PC-9 (cell line): ENCODE measurements around the gene KIAA1958. TPM values are rescaled to one million over a fixed set of nuclear protein-coding genes. Genes with fewer than 3 reads are reported as not detected.

Source experiments
- BruUV-seq: library from RNA; stranded (reverse); fragments of 400-500 nt; replicated peaks from 2 replicates; lab custom pipeline; 2021; lab: Mats Ljungman, UMichigan
- CTCF ChIA-PET: fragments of 300-600 bp; sonication (Branson Sonifier 250); formaldehyde crosslinking; loops from one replicate; lab custom pipeline; 2022; ENCODE audit warnings: antibody characterized with exemption; lab: Charles Lee
- POLR2A ChIA-PET: fragments of 300-600 bp; sonication (Branson Sonifier 250); formaldehyde crosslinking; loops from one replicate; lab custom pipeline; 2022; ENCODE audit warnings: antibody characterized with exemption; ENCODE audit not compliant: unreplicated experiment; lab: Charles Lee
- DNase-seq, 2 experiments: peaks; one replicate each; pipeline versions ENCODE4 v3.0.0 to v3.0.0-alpha.2; 2015 to 2022; ENCODE audit warnings: mixed read lengths in 1 of 2
- H2AFZ ChIP-seq: fragments of 200-600 bp; sonication (generic); 2 replicates; pipeline ENCODE4 v1.8.1; 2017; ENCODE audit warnings: antibody characterized with exemption
- H3F3A ChIP-seq: fragments of 200-600 bp; sonication (generic); 2 replicates; pipeline ENCODE4 v1.8.1; 2017; ENCODE audit warnings: antibody characterized with exemption, mild to moderate bottlenecking, low read depth; ENCODE audit not compliant: insufficient read depth
- H3K27ac ChIP-seq: fragments of 200-600 bp; sonication (generic); 2 replicates; pipeline ENCODE4 v1.6.1; 2016; ENCODE audit warnings: mixed run types
- H3K27me3 ChIP-seq: fragments of 200-600 bp; sonication (generic); 2 replicates; pipeline ENCODE4 v1.6.1; 2016; ENCODE audit warnings: low read depth, mixed run types; ENCODE audit not compliant: insufficient read depth
- H3K36me3 ChIP-seq: fragments of 200-600 bp; sonication (generic); 2 replicates; pipeline ENCODE4 v1.6.1; 2016; ENCODE audit warnings: low read depth, mixed run types
- H3K4me1 ChIP-seq: fragments of 200-600 bp; sonication (generic); replicated peaks from 2 replicates; pipeline ENCODE4 v1.6.1; 2016; ENCODE audit warnings: mixed run types; ENCODE audit not compliant: insufficient read depth
- H3K4me2 ChIP-seq: fragments of 200-600 bp; sonication (generic); 2 replicates; pipeline ENCODE4 v1.6.1; 2017; ENCODE audit warnings: mixed run types
- H3K4me3 ChIP-seq: fragments of 200-600 bp; sonication (generic); 2 replicates; pipeline ENCODE4 v1.6.1; 2016; ENCODE audit warnings: mixed run types
- H3K79me2 ChIP-seq: fragments of 200-600 bp; sonication (generic); 2 replicates; pipeline ENCODE4 v1.6.1; 2017; ENCODE audit warnings: low read depth, mixed run types
- H3K9me2 ChIP-seq: fragments of 200-600 bp; sonication (generic); 2 replicates; pipeline ENCODE4 v1.8.1; 2017; ENCODE audit warnings: mild to moderate bottlenecking; ENCODE audit not compliant: insufficient read depth
- H3K9me3 ChIP-seq: fragments of 200-600 bp; sonication (generic); 2 replicates; pipeline ENCODE4 v1.8.1; 2016; ENCODE audit warnings: low read depth; ENCODE audit not compliant: insufficient read depth
- H4K20me1 ChIP-seq: fragments of 200-600 bp; sonication (generic); 2 replicates; pipeline ENCODE4 v1.8.1; 2017; ENCODE audit not compliant: insufficient read depth
- EZH2 ChIP-seq: fragments of 200-600 bp; sonication (generic); IDR thresholded peaks from 2 replicates; pipeline ENCODE4 v1.8.0; 2017; ENCODE audit warnings: antibody characterized with exemption, low read depth
- intact Hi-C: fragments of 100-400 bp; cut with micrococcal nuclease; formaldehyde crosslinking; loops from one replicate; pipeline ENCODE4 v1.10.0; 2022; ENCODE audit not compliant: unreplicated experiment
- total RNA-seq: library from RNA; stranded (reverse); gene quantifications from 2 replicates; pipeline ENCODE4 v1.2.3, GENCODE V29; 2021
- TF ChIP-seq, protein P1 (sequence below): fragments of 200-600 bp; sonication (generic); conservative IDR thresholded peaks from 2 replicates; pipeline ENCODE4 v1.6.1; 2017; ENCODE audit warnings: mixed run types, antibody characterized with exemption, mild to moderate bottlenecking, moderate library complexity

The KIAA1958 gene
- total RNA-seq, 1 experiment from 2014 or later, result 19.5 TPM

DNA sequence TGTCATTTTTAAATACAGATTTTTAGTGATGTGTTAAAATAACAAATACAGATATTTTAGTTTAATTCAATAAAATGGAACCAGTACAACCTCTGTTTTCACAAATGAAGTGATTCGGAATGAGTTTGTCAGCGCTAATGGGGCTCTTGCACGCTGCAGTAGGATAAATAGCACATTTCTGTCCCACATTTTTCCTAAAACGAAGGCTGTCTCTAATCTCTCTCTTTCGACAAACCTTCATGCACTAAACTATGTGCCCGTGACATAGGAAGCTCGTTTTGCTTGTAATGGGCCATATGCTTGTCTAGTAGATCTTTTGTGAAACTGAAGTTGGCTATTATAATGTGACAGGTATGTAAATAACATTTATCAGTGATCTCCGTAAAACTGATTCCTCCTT is 130.7 kb downstream of the KIAA1958 start:
- ChIA-PET CTCF (no interaction called here), POLR2A (interaction anchor here (0.6 kb wide), 1 partner anchor 401 kb away, joined by 8 read pairs; no protein-coding TSS in a partner anchor)
- H3K4me3 ChIP-seq, result no peak overlapping the region
- no peak for TF ChIP-seq EZH2
- TF ChIP-seq, protein P1, sequence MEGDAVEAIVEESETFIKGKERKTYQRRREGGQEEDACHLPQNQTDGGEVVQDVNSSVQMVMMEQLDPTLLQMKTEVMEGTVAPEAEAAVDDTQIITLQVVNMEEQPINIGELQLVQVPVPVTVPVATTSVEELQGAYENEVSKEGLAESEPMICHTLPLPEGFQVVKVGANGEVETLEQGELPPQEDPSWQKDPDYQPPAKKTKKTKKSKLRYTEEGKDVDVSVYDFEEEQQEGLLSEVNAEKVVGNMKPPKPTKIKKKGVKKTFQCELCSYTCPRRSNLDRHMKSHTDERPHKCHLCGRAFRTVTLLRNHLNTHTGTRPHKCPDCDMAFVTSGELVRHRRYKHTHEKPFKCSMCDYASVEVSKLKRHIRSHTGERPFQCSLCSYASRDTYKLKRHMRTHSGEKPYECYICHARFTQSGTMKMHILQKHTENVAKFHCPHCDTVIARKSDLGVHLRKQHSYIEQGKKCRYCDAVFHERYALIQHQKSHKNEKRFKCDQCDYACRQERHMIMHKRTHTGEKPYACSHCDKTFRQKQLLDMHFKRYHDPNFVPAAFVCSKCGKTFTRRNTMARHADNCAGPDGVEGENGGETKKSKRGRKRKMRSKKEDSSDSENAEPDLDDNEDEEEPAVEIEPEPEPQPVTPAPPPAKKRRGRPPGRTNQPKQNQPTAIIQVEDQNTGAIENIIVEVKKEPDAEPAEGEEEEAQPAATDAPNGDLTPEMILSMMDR, result no peak
- BruUV-seq, result no TSS peak
- 0 out of 2 replicates have a peak, but pooled peaks cover 2% of the 10 kb centered on the region for H3K9me3 ChIP-seq
- no peaks in the 10 kb centered on the region for H3K4me1 ChIP-seq
- no peaks in the 10 kb centered on the region; the same call in 1 of the 2 replicates for H3K36me3 ChIP-seq
- H3K4me2 ChIP-seq, result no peak overlapping the region
- no peak for DNase-seq
- no peaks in the 10 kb centered on the region for H4K20me1 ChIP-seq
- no peaks in the 10 kb centered on the region for H3K79me2 ChIP-seq
- H2AFZ ChIP-seq, result no peak overlapping the region
- H3K9me2 ChIP-seq, result peaks cover 3% of the 10 kb centered on the region; the same call in 1 of the 2 replicates
- H3F3A ChIP-seq, result no peaks in the 10 kb centered on the region
- no peaks in the 10 kb centered on the region for H3K27me3 ChIP-seq
- no peak overlapping the region for H3K27ac ChIP-seq
- intact Hi-C loops, result no loop called here

DNA sequence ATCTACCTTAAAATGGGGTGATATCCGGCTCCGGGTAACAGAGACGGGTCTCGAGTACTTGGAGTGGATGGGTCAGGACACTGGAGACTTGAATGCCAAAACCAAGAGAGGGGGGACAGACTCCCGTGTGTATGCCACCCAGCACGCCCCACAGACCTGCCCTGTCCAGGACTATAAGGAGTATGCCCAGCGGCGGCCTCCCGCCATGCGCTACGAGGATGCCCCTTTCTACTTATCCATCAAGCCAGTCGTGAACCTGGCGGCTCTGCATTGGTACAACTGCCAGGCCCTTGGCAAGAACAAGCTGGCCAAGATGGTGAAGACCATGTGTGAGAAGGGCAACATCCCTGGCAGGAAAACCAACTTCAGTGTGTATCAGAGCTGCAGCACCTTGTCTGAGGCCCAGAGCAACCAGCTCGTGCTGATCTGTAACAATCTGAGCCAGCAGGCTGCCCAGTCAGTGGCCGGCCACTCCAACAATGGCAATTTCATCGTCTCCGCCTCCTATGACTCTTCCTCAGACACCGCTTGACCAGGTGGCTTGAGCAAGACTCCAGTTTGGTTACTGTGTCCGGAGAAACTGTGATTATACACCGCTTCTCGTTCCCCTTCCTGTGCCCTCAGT is 131.9 kb downstream of the KIAA1958 start:
- Histone ChIP-seq H3K4me1 (no peaks in the 10 kb centered on the region), H4K20me1 (no peaks in the 10 kb centered on the region), H3K79me2 (no peaks in the 10 kb centered on the region), H3K4me3 (no peak overlapping the region), H3K4me2 (no peak overlapping the region), H2AFZ (no peak overlapping the region), H3K36me3 (no peaks in the 10 kb centered on the region; the same call in 1 of the 2 replicates), H3F3A (no peaks in the 10 kb centered on the region), H3K9me2 (peaks cover 3% of the 10 kb centered on the region; the same call in 1 of the 2 replicates), H3K27me3 (no peaks in the 10 kb centered on the region), H3K9me3 (0 out of 2 replicates have a peak, but pooled peaks cover 2% of the 10 kb centered on the region), H3K27ac (no peak overlapping the region)
- DNase-seq, result no peak
- TF ChIP-seq EZH2, result no peak
- TF ChIP-seq, protein P1, result no peak
- no TSS peak for BruUV-seq
- ChIA-PET CTCF (no interaction called here), POLR2A (interaction anchor here (0.5 kb wide), 1 partner anchor 943 kb away, joined by 3 read pairs; no protein-coding TSS in a partner anchor)
- intact Hi-C loops, result no loop called here

DNA sequence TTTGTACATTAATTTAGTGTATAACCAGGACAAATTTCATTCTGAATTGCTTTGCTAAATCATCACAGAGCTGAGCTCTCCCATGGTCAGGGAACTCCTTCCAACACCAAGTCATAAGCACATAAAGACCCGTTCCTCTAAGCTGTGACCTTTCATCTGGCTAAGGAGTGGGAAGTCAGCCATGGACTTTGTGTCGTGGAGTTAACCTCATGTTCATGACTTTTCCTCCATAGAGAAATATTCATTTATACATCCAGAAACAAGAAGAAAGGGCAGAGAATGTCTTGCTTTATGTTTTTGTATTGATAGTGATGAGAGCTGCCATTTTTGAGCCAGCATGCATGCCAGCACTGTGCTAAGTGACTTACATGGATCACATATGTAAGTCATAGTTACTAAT is 133.8 kb downstream of the KIAA1958 start:
- H3K27me3 ChIP-seq, result no peaks in the 10 kb centered on the region
- H3K4me3 ChIP-seq, result no peak overlapping the region
- no peaks in the 10 kb centered on the region for H3K79me2 ChIP-seq
- intact Hi-C loops, result loop anchor here (10.0 kb wide), 1 partner anchor 126 kb away; no protein-coding TSS in a partner anchor
- no TSS peak for BruUV-seq
- ChIA-PET POLR2A (no interaction called here), CTCF (no interaction called here)
- no peaks in the 10 kb centered on the region; the same call in 1 of the 2 replicates for H3K36me3 ChIP-seq
- no peaks in the 10 kb centered on the region for H3K9me3 ChIP-seq
- H3K27ac ChIP-seq, result no peak overlapping the region
- DNase-seq, result no peak
- no peak overlapping the region for H3K4me2 ChIP-seq
- H3F3A ChIP-seq, result no peaks in the 10 kb centered on the region
- no peak for TF ChIP-seq EZH2
- TF ChIP-seq, protein P1, result no peak
- H4K20me1 ChIP-seq, result no peaks in the 10 kb centered on the region
- H2AFZ ChIP-seq, result no peak overlapping the region
- no peaks in the 10 kb centered on the region for H3K4me1 ChIP-seq
- peaks cover 3% of the 10 kb centered on the region; the same call in 1 of the 2 replicates for H3K9me2 ChIP-seq
